HG02884 (cell line): ENCODE data around the gene OTUD1.

Experiments
- ATAC-seq: cut with Tn5 transposase; IDR thresholded peaks from one replicate; pipeline ENCODE4 v1.9.1; 2021; ENCODE audit warnings: mild to moderate bottlenecking, moderate library complexity; ENCODE audit not compliant: unreplicated experiment

Gene OTUD1

GRCh38 chr10:23459308-23459939 lies 20.5 kb downstream of the OTUD1 start:
- no peak for ATAC-seq

- ATAC-seq, result no peak
Measured at GRCh38 chr10:23461557-23461956, 22.7 kb downstream of the OTUD1 start.

- ATAC-seq, result no peak
Measured at GRCh38 chr10:23467012-23467411, 28.1 kb downstream of the OTUD1 start.

GRCh38 chr10:23467548-23467947 lies 28.7 kb downstream of the OTUD1 start:
- ATAC-seq, result no peak

- no peak for ATAC-seq
Measured at GRCh38 chr10:23469596-23470237, 30.8 kb downstream of the OTUD1 start.

- no peak for ATAC-seq
Measured at GRCh38 chr10:23472181-23472580, 33.3 kb downstream of the OTUD1 start.

GRCh38 chr10:23474081-23474480 lies 35.2 kb downstream of the OTUD1 start:
- no peak for ATAC-seq

- ATAC-seq, result no peak
Measured at GRCh38 chr10:23474626-23475025, 35.8 kb downstream of the OTUD1 start.

GRCh38 chr10:23478570-23478969 lies 39.7 kb downstream of the OTUD1 start:
- ATAC-seq, result no peak

GRCh38 chr10:23479798-23480473 lies 41.1 kb downstream of the OTUD1 start:
- ATAC-seq, result no peak

GRCh38 chr10:23481363-23481961 lies 42.6 kb downstream of the OTUD1 start:
- no peak for ATAC-seq

GRCh38 chr10:23490115-23490514 lies 51.2 kb downstream of the OTUD1 start:
- ATAC-seq, result no peak
